Right lobe of liver (tissue), 6 donors: ENCODE measurements around the gene MICU1. TPM values are rescaled to one million over a fixed set of nuclear protein-coding genes. Genes with fewer than 3 reads are reported as not detected.
A peak's percentile ranks its signal among the peaks of the same experiment; 100 is the strongest.
"Not testable (repeated sequence)": the region's sequence is repeated elsewhere in the genome, so short reads cannot be mapped to it uniquely, and the experiment has no call there.

Experiments
- ATAC-seq, 4 donors: fragments of 200-7000 bp; cut with Tn5 transposase; one replicate each; pipeline ENCODE4 v1.9.1; 2020; ENCODE audit warnings: mild to moderate bottlenecking in 4 of 4, moderate library complexity in 4 of 4
- DNase-seq, 3 donors: peaks; one replicate each; pipeline ENCODE4 v3.0.0-alpha.2; 2020
- H3K27ac ChIP-seq, 3 donors: fragments of 200-600 bp; one replicate each; pipeline ENCODE4 v1.8.0; 2022
- H3K27me3 ChIP-seq, 2 donors: fragments of 200-600 bp; one replicate each; pipeline ENCODE4 v1.8.0; 2022
- H3K36me3 ChIP-seq, 4 donors: fragments of 200-600 bp; sonication (generic) in 1 of 4; one replicate each; pipeline versions ENCODE4 v1.5.1 to v1.8.0; 2017 to 2022; ENCODE audit warnings: control low read depth in 1 of 4
- H3K4me1 ChIP-seq, 4 donors: fragments of 200-600 bp; sonication (generic) in 1 of 4; one replicate each; pipeline versions ENCODE4 v1.5.1 to v1.8.0; 2017 to 2022; ENCODE audit warnings: control low read depth in 1 of 4
- H3K4me3 ChIP-seq, 3 donors: fragments of 200-600 bp; one replicate each; pipeline ENCODE4 v1.8.0; 2022
- H3K9me3 ChIP-seq, 4 donors: fragments of 200-600 bp; sonication (generic) in 1 of 4; one replicate each; pipeline versions ENCODE4 v1.5.1 to v1.8.0; 2017 to 2022; ENCODE audit warnings: control low read depth in 1 of 4
- POLR2A ChIP-seq: fragments of 450-650 bp; IDR thresholded peaks from one replicate; pipeline ENCODE4 v1.6.1; 2017; ENCODE audit warnings: antibody characterized with exemption, mild to moderate bottlenecking
- WGBS: methylation state at CpG from one replicate; pipeline ENCODE4 v1.1.6; 2018; ENCODE audit warnings: low coverage, low lambda C conversion rate; ENCODE audit not compliant: insufficient coverage; ENCODE audit errors: missing lambda C conversion rate; 5-methylcytosine and 5-hydroxymethylcytosine counted together
- intact Hi-C, 2 donors: fragments of 100-400 bp; cut with DNase I; formaldehyde crosslinking; loops; one replicate each; pipeline versions ENCODE4 v1.11.2 to v1.14.1; 2022
- total RNA-seq, 6 experiments: library from RNA; depleted of rRNA in 2 of 6; stranded (reverse); fragments of >200 nt in 2 of 6; fragmentation: NEBNext Ultra II Directional in 3 of 6; extraction: Animal tissue kit (Norgen Biotek cat#: 25700) in 3 of 6; gene quantifications; one replicate each; pipeline versions ENCODE4 v1.1.0 to v1.2.4, GENCODE V29; 2016 to 2023
- TF ChIP-seq, protein P1 (sequence below), 4 donors: fragments of 200-600 bp in 3 of 4; fragments of 450-650 bp in 1 of 4; IDR thresholded peaks; one replicate each; pipeline versions ENCODE4 v1.5.1 to v1.8.0; 2016 to 2022; ENCODE audit warnings: antibody characterized with exemption in 4 of 4, mild to moderate bottlenecking in 2 of 4
- donor health status: DM: no; HTN: yes; CAD: no.
- donor health status: DM: no; HTN: no; CAD: no.
- donor health status: DM: no; HTN: no; CAD: no.
- donor health status: DM: no; HTN: yes; CAD: no.
- donor health status: DM: no; HTN: yes; CAD: no.

MICU1 gene
- total RNA-seq, 6 experiments from 2014 or later, result 25.3 to 55.3 (median 38.2) TPM

DNA sequence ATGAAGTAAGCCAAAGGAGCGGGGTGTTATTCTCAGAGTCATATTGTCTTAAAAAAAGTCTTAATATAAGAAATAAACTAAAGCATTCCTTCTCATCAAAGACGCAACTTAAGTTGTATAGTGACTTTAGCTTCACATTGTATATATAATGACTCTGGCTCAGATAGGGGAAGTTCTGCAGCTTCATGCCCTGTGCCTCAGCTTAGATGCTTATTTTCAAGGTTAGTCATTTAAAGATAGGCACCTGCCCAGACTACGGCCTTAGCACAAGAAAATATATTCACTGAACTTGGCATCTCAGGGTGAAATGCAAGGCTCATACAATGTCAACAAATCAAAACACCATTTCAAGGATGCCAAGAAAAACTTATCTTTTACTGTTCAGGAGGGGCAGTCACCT, 218.4 kb downstream of the MICU1 start:
- Histone ChIP-seq H3K27me3 (no peaks in the 10 kb centered on the region), H3K4me1 (peaks cover 0 to 9% (median 0%) of the 10 kb centered on the region in 4 donors), H3K9me3 (no peaks in the 10 kb centered on the region), H3K4me3 (no peak overlapping the region), H3K27ac (no peak overlapping the region), H3K36me3 (peaks cover 0 to 5% (median 0%) of the 10 kb centered on the region in 4 donors)
- TF ChIP-seq POLR2A, result no peak
- TF ChIP-seq, protein P1, sequence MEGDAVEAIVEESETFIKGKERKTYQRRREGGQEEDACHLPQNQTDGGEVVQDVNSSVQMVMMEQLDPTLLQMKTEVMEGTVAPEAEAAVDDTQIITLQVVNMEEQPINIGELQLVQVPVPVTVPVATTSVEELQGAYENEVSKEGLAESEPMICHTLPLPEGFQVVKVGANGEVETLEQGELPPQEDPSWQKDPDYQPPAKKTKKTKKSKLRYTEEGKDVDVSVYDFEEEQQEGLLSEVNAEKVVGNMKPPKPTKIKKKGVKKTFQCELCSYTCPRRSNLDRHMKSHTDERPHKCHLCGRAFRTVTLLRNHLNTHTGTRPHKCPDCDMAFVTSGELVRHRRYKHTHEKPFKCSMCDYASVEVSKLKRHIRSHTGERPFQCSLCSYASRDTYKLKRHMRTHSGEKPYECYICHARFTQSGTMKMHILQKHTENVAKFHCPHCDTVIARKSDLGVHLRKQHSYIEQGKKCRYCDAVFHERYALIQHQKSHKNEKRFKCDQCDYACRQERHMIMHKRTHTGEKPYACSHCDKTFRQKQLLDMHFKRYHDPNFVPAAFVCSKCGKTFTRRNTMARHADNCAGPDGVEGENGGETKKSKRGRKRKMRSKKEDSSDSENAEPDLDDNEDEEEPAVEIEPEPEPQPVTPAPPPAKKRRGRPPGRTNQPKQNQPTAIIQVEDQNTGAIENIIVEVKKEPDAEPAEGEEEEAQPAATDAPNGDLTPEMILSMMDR (IDR thresholded peaks at IDR 0.05), result no peak
- no peak for ATAC-seq
- intact Hi-C loops, result no loop called here
- DNase-seq, result no peak
- 91% methylated on average over 3 of the region's 3 CpGs for WGBS

DNA sequence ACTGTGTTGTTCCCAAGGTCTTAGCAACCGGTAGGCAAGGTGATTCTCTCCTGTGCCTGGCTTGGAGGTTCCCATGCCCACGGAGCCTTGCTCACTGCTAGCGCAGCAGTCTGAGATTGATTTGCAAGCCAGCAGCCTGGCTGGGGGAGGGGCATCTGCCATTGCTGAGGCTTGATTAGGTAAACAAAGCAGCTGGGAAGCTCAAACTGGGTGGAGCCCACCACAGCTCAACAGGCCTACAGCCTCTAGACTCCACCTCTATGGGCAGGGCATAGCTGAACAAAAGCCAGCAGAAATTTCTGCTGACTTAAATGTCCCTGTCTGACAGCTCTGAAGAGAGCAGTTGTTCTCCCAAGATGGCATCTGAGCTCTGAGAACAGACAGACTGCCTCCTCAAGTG, 230.3 kb downstream of the MICU1 start:
- H3K36me3 ChIP-seq, H3K27ac ChIP-seq, H3K4me3 ChIP-seq, H3K27me3 ChIP-seq, H3K4me1 ChIP-seq, intact Hi-C loops, H3K9me3 ChIP-seq: not testable (repeated sequence)
- DNase-seq (peak; percentile 37 to 79 (median 64)), ATAC-seq (peak in 1 of 4 donors; percentile 61)
- WGBS, result no CpG with 5 or more reads among the region's 3 CpGs

DNA sequence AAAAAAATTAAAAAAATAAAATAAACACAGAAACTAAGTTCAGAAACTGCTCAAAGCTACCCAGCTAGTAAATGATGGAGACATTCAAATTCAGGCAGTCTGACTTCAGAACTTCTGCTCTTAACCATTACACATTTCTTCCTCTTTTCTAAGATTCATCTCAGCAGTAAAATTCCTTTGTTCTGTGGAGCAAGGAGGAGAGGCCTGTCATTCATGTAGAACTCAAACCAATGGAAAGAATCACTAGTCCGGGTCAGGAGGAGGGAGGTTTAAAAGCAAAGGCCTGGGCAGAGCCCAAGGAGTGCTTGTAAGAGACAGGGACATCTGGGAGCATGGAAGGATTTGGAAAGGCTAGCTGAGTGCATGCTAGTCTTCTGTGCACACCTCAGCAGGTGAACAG, 233.3 kb downstream of the MICU1 start:
- H3K9me3 ChIP-seq, result no peaks in the 10 kb centered on the region
- no peak overlapping the region for H3K27ac ChIP-seq
- H3K4me3 ChIP-seq, result no peak overlapping the region
- no peaks in the 10 kb centered on the region for H3K4me1 ChIP-seq
- TF ChIP-seq POLR2A, result no peak
- TF ChIP-seq, protein P1 (IDR thresholded peaks at IDR 0.05), result no peak
- H3K36me3 ChIP-seq, result peaks cover 0 to 20% (median 4%) of the 10 kb centered on the region in 4 donors
- ATAC-seq (no peak), DNase-seq (no peak)
- WGBS, result 83% methylated on average over 1 of the region's 1 CpG
- intact Hi-C loops, result no loop called here
- H3K27me3 ChIP-seq, result no peaks in the 10 kb centered on the region

DNA sequence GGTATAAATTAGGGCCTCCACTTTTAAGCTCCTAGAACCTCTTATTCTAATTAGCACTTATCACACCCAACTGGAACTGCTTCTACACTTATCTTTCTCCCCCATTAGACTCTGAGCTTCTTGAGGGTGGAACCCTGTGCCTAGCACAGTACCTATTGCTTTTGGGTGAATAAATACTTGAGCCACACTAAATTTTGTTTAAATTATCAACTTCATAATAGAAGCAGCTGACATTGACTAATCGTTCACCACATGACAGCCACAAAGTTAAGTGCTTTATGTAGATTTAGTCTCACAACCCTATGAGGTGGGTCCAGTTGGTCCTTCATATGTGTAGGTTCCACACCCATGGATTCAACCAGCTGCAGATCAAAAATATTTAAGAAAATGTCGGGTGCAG, 235.1 kb downstream of the MICU1 start:
- ATAC-seq (no peak), DNase-seq (no peak)
- H3K27ac ChIP-seq, result no peak overlapping the region
- no peaks in the 10 kb centered on the region for H3K4me1 ChIP-seq
- H3K27me3 ChIP-seq, result no peaks in the 10 kb centered on the region
- TF ChIP-seq POLR2A, result no peak
- TF ChIP-seq, protein P1 (IDR thresholded peaks at IDR 0.05), result no peak
- peaks cover 0 to 20% (median 4%) of the 10 kb centered on the region in 4 donors for H3K36me3 ChIP-seq
- 86% methylated on average over 2 of the region's 2 CpGs for WGBS
- no peak overlapping the region for H3K4me3 ChIP-seq
- intact Hi-C loops, result no loop called here
- H3K9me3 ChIP-seq, result no peaks in the 10 kb centered on the region

DNA sequence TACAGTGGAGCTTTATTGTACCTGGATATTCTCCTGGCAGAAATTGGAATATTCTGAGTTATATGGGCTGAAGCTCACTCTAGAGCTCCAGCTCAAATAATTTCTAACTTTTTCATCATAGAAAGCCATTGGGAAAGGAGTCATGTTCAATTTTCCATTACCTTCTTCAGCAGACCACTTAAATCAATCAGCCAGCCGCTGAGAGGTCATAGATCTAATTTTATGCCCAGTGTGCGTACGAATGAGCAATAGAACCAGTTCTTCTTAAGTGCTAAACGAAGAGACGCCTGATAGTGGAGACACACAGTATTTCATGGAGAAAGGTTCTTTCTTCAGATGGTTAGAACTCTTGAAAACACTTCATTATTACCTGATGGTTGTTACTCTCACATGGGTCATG, 236.2 kb downstream of the MICU1 start:
- no peaks in the 10 kb centered on the region for H3K4me1 ChIP-seq
- 99% methylated on average over 5 of the region's 5 CpGs for WGBS
- intact Hi-C loops, result no loop called here
- no peaks in the 10 kb centered on the region for H3K9me3 ChIP-seq
- peaks cover 0 to 20% (median 4%) of the 10 kb centered on the region in 4 donors for H3K36me3 ChIP-seq
- DNase-seq (no peak), ATAC-seq (no peak)
- no peaks in the 10 kb centered on the region for H3K27me3 ChIP-seq
- TF ChIP-seq, protein P1 (IDR thresholded peaks at IDR 0.05), result no peak
- no peak for TF ChIP-seq POLR2A
- no peak overlapping the region for H3K27ac ChIP-seq
- H3K4me3 ChIP-seq, result no peak overlapping the region
